Type B pancreatic cell (in vitro differentiated cells): ENCODE measurements around the gene NOC2L. TPM values are rescaled to one million over a fixed set of nuclear protein-coding genes. Genes with fewer than 3 reads are reported as not detected.
A peak's percentile ranks its signal among the peaks of the same experiment; 100 is the strongest.

Source experiments
- DNase-seq: peaks from one replicate; pipeline ENCODE4 v3.0.0; 2021; ENCODE audit warnings: mixed read lengths; ENCODE audit not compliant: unreplicated experiment; ENCODE audit errors: extremely low spot score
- H3K27ac Mint-ChIP-seq: 2 replicates; pipeline ENCODE4 v1.8.0; 2021; ENCODE audit warnings: mild to moderate bottlenecking, mixed read lengths
- H3K27me3 Mint-ChIP-seq: 2 replicates; pipeline ENCODE4 v1.8.0; 2021; ENCODE audit warnings: mixed read lengths
- H3K36me3 Mint-ChIP-seq: 2 replicates; pipeline ENCODE4 v1.8.0; 2021; ENCODE audit warnings: mixed read lengths
- H3K4me1 Mint-ChIP-seq: one replicate; pipeline ENCODE4 v1.8.0; 2021; ENCODE audit warnings: mixed read lengths; ENCODE audit not compliant: unreplicated experiment
- H3K4me3 Mint-ChIP-seq: 2 replicates; pipeline ENCODE4 v1.8.0; 2021; ENCODE audit warnings: mild to moderate bottlenecking, mixed read lengths
- H3K9me3 Mint-ChIP-seq: 2 replicates; pipeline ENCODE4 v1.8.0; 2021; ENCODE audit warnings: mixed read lengths
- CTCF ChIP-seq: fragments of 200-600 bp; sonication (generic); conservative IDR thresholded peaks from 2 replicates; pipeline ENCODE4 v1.5.0; 2021; ENCODE audit warnings: antibody characterized with exemption, mild to moderate bottlenecking
- total RNA-seq: library from RNA; stranded (reverse); gene quantifications from 2 replicates; pipeline ENCODE4 v1.2.1, GENCODE V29; 2021; ENCODE audit warnings: low replicate concordance

The NOC2L gene
- total RNA-seq, 1 donor from 2014 or later = 87.2 TPM

GRCh38 chr1:940107-941014, 18.7 kb downstream of the NOC2L start:
- H3K36me3 Mint-ChIP-seq = no peaks in the 10 kb centered on the region
- no peak overlapping the region for H3K27ac Mint-ChIP-seq
- no peaks in the 10 kb centered on the region for H3K9me3 Mint-ChIP-seq
- H3K27me3 Mint-ChIP-seq = peaks cover 21% of the 10 kb centered on the region
- DNase-seq = no peak
- peaks cover 21% of the 10 kb centered on the region for H3K4me1 Mint-ChIP-seq
- H3K4me3 Mint-ChIP-seq = peak overlapping the region; percentile 45
- TF ChIP-seq CTCF = peak; percentile 17

- Mint-ChIP-seq H3K4me3 (peak overlapping the region; percentile 11), H3K27ac (no peak overlapping the region), H3K9me3 (no peaks in the 10 kb centered on the region), H3K27me3 (peaks cover 25% of the 10 kb centered on the region), H3K4me1 (peaks cover 21% of the 10 kb centered on the region), H3K36me3 (no peaks in the 10 kb centered on the region)
- TF ChIP-seq CTCF = no peak
- DNase-seq = no peak
Observed at GRCh38 chr1:939511-940106, 19.4 kb downstream of the NOC2L start.

- no peak for TF ChIP-seq CTCF
- DNase-seq = no peak
- Mint-ChIP-seq H3K4me1 (peaks cover 14% of the 10 kb centered on the region), H3K27ac (no peak overlapping the region), H3K9me3 (no peaks in the 10 kb centered on the region), H3K27me3 (peaks cover 25% of the 10 kb centered on the region), H3K36me3 (no peaks in the 10 kb centered on the region), H3K4me3 (peak overlapping the region; percentile 11)
Observed at GRCh38 chr1:938711-939489, 20.2 kb downstream of the NOC2L start.

- H3K27me3 Mint-ChIP-seq = peaks cover 25% of the 10 kb centered on the region
Observed at GRCh38 chr1:938088-938683, 20.9 kb downstream of the NOC2L start.

More at GRCh38 chr1:938088-938683, 20.9 kb downstream of the NOC2L start:
- Mint-ChIP-seq H3K4me3 (peak overlapping the region; percentile 39), H3K36me3 (no peaks in the 10 kb centered on the region), H3K9me3 (no peaks in the 10 kb centered on the region), H3K27ac (no peak overlapping the region), H3K4me1 (peaks cover 13% of the 10 kb centered on the region)
- peak; percentile 39 for TF ChIP-seq CTCF
- DNase-seq = no peak
